NK-92 treated with Interleukin-12 subunit alpha and Interleukin-12 subunit beta, amount 100 ng/mL, for 24 hours (cell line): ENCODE data around the gene FXYD7.
"Not testable (repeated sequence)": the region's sequence is repeated elsewhere in the genome, so short reads cannot be mapped to it uniquely, and the experiment has no call there.

Experiments used
- DNase-seq: peaks from one replicate; lab custom pipeline; 2025; lab: John Stamatoyannopoulos, UW

FXYD7 gene

DNA sequence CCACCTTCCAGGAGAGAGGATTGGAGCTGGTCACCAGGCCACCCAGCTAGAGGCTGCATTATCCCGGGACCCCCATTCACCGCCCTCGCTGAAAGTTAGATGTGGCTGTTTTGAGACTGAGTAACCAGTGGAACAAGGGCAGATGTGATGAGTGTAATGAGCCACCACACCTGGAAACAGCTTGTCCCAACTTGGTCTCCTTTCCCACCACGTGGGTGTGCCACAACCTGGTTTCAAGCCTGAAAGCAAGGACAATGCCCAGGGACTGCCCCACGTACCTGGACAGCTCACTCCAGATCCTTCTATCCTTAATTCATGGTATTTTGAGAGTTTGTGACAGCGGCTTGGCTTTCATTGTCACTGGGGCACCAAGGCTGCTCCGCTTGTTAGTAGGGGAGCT, 15.2 kb upstream of the FXYD7 start:
- no peak for DNase-seq

- no peak for DNase-seq
Observed at GRCh38 chr19:35128398-35129057, 14.5 kb upstream of the FXYD7 start.

- not testable (repeated sequence) for DNase-seq
Observed at GRCh38 chr19:35129724-35130274, 13.3 kb upstream of the FXYD7 start.

DNA sequence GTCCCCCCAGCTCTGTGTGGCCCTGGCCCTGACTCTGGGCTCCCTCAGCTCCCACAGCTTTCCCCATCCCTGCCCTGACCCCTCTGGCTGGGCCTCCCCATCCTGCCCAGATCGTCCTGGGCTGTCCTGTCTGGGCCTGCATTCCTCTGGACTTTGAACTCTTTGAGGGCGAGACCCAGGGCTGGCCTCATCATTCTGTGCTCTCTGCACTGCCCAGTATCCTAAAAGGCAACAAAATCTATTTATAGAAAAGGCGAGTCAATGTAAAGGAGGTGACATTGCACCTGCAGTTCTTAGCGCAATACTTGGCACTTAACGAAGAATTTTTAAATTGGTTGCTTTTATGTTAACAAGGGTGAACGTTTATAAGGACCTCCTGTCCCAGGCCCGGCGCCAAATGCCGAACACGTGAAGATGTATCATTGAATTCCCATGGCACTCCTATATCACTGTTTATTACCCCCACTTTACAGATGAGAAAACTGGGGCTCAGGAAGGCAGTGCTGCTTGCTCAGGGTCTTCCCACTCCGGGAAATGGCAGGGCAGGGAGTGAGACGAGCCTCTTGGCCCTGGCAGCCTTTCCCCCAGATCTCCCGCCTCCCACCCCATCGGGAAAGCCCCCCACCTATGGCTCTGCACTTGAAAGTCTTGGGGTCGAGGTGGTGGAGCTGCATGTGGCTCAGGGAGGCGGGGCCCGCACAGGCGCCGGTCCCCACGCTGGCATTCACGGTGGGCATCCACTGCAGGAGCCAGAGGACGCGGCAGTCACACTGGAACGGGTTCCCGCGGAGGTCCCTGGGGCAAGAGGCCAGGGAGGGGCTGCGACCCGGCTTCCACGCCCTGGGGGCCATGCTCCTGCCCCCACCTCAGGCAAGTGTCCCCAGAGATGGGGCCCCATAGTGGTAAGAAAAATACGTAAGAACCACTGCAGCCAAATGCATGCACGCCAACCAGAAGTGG, 12.0 kb upstream of the FXYD7 start:
- DNase-seq = no peak

GRCh38 chr19:35132254-35132653, 10.8 kb upstream of the FXYD7 start:
- no peak for DNase-seq

- DNase-seq = no peak
Observed at GRCh38 chr19:35133826-35134225, 9.2 kb upstream of the FXYD7 start.

- DNase-seq = no peak
Observed at GRCh38 chr19:35134601-35135242, 8.3 kb upstream of the FXYD7 start, which contains the start of gene LGI4. TSS of gene LGI4 (minus strand) at chr19:35135059. CDS start at chr19:35134680, 379 bp downstream.

GRCh38 chr19:35135389-35135909, 7.6 kb upstream of the FXYD7 start:
- DNase-seq = peak; percentile 40

DNA sequence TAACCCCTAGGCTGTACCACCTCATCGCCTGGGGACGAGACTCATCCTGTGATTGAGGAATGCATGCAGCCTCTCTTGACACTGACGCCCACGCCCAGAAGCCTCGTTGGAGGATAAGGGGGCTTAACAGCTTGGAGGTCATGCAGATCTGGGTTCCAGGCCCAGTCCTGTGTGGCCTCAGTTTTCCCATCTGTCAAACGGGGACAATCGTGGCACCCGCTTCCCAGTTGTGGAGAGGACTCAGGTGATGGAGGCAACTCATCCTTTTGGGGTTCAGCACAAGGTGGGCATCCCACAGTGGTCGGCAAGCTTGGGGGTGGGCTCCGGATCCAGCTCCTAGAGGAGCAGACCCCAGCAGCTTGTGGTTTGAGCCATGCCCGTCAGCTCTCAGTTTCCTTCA, 6.8 kb upstream of the FXYD7 start:
- DNase-seq = no peak

- DNase-seq = no peak
Observed at GRCh38 chr19:35136977-35137702, 5.9 kb upstream of the FXYD7 start.

GRCh38 chr19:35138305-35138892, 4.7 kb upstream of the FXYD7 start, which contains the start of gene FXYD1:
TSS of gene FXYD1 (plus strand) at chr19:35138824. CDS start at chr19:35140080, 1,256 bp downstream.
- no peak for DNase-seq

DNA sequence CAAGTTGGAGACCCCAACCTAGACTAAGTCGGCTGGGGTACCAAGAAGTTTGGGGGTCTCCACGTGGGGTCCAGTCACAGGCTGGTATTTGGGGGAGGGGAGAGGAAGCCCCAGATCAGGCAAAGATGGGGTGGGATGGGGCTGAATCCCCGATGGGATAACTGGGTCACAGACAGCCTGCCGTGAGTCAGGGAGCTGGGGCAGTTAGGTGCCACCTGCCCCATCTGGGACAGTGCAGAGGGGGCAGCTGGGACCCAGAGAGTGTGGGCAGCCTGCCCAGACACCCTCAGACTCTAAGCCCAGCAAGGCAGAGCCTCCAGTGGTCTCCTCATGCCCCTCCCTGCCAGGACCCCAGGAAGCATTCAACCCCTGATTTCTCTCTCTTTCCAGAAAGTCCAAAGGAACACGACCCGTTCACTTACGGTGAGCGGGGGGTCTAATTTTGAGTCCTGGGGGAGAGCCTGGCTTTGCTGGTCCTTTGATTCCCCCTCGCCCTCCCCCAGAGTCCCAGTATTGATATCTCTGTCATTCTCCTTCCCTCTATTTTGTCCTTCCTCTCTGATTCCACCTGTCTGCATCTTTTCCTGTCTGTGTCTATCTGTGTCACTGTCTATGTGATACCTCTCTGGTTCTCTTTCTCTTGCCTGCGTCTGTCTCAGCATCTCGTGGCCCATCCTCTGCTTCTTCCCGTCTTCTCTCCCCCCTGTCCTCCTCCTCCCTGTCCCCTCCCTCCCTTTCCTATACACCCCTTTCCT, 2.7 kb upstream of the FXYD7 start:
- no peak for DNase-seq

GRCh38 chr19:35140962-35141836, 1.9 kb upstream of the FXYD7 start:
- peak; percentile 65 for DNase-seq

GRCh38 chr19:35141837-35142605, 1.0 kb upstream of the FXYD7 start:
- DNase-seq = no peak

DNA sequence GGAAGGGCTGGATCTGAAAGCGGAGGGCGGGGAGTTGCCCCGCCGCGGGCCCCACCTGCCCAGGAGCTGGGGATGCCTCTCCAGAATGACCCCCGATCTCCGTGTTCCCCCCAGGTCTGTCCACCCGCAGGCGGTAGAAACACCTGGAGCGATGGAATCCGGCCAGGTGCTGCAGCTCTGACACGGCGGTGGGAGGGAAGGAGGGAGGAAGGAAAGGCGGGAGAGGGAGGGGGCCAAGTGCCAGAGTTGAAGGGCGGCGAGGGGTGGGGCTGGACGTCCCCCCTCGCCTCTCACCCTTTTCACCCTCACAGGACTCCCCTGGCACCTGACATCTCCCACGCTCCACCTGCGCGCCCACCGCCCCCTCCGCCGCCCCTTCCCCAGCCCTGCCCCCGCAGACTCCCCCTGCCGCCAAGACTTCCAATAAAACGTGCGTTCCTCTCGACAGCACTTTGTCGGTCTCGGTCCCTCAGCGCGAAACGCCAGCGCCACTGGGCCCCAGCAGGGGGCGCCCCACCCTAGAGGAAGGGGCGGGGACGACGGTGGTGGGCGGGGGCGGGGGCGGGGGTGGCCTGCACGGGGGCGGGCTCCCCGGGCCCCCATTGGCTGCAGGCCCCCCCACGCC, 337 bp upstream of the FXYD7 start:
- no peak for DNase-seq

- no peak for DNase-seq
Observed at GRCh38 chr19:35143818-35144217, 763 bp downstream of the FXYD7 start.

DNA sequence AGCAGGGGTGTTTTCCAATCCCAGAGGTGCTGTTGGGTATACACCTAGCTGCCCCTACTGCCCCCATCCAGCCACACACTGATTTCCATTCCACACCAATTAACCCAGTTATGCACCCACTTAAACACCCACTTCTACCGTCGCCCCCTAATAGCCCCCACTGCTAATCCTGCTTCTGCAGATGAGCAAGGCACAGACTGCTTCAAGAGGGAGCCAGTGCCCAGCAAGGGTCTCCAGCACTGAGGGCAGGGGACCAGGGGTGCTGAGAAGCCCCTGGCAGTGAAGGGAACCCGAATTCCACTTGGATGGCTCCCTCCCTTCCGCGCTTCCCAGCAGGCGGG, 1.2 kb downstream of the FXYD7 start:
- DNase-seq = no peak
